Activated CD8-positive, alpha-beta memory T cell treated with anti-CD3 and anti-CD28 coated beads, Interleukin-2, amount 50 U/mL, for 4 hours (primary cell): ENCODE results near the gene ACTN1.
"Not testable (repeated sequence)": the region's sequence is repeated elsewhere in the genome, so short reads cannot be mapped to it uniquely, and the experiment has no call there.

ENCODE experiments used
- DNase-seq: peaks from one replicate; pipeline ENCODE4 v3.0.0-alpha.2; 2020

ACTN1 gene

DNA sequence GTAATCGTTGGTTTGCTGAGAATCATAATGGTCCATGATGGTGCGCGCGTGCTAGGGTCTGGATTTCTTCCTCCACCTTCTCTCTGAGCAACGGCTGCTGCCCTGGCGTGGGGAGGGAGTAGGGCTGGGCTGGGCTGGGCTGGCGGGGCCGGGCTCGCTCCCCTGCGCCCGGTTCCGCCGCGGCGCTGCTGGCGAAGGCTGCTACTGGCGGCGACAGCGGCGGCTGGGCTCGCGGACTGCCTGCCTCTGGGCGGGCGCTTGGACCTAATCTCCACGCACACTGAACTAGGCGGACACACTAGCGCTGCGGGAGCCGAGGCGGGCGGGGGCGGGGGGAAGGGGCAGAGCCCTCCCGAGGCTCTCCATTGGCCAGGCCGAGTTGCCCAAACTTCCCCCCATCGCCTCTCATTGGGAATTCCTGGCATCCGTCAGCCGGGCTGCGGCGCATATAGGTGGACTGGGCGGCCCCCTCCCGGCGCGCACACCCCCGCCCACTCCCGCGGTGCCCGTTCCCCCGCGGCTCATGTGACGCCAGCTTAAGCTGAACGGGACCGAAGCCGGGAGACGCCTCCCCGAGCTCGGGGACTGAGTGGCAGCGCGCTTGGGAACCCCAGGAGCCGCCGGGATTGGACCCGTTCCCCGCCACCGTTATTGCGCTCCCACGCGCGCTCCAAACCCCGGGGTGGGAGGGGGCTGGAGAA, at the start of gene ACTN1:
ACTN1 (minus strand) TSS at position 282 of the 701 bp plus-strand sequence; CDS start at position 36, 246 bp downstream.
- peak; percentile 66 for DNase-seq

DNA sequence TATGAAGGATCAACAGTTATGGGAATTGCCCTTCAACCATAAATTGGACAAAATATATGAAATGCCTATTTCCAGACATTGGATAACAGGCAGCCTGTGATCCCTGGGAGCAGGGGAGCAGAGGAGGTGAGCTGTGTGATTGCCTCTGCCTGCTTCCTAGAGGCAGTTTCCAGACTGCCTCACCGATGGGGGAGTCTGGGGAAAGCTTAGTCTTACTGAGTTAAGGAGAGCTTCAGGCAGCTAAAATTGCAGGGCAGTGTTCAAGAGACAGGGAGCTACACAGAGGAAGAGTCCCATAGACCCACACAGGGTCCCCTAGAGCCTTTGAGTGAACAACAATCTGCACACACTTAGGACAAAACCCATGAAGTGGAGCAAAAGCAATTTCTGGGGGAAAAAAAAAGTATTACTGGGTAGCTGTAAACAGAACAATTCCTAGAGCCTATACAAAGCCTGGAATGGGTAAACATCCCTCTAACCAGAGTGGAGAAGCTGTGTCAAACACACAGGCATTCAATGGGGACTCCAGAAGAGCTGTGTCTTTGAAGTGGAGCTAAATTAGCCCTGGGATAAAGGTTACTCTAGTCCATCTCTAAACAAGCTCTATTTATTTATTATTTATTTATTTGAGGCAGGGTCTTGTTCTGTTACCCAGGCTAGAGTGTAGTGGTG, 48.3 kb upstream of the ACTN1 start:
- DNase-seq, result no peak

DNA sequence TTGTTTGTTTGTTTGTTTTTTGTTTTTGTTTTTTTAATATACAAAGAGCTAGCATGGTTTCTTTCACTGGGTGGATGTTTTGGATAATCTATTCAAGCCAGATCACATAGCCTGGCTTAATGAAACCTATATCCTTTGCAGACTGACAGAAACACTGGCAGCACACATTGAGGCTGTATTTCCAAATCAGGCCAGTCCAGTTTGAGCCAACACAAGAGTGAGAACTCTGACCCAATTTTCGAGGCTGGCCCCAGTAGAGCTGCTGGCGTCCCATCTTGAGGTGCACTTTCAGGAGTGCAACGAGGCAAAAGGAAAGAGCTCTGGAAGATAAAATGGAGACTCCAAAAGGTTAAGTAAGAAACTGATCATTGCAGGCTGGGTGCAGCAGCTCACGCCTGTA, 43.9 kb upstream of the ACTN1 start:
- no peak for DNase-seq

DNA sequence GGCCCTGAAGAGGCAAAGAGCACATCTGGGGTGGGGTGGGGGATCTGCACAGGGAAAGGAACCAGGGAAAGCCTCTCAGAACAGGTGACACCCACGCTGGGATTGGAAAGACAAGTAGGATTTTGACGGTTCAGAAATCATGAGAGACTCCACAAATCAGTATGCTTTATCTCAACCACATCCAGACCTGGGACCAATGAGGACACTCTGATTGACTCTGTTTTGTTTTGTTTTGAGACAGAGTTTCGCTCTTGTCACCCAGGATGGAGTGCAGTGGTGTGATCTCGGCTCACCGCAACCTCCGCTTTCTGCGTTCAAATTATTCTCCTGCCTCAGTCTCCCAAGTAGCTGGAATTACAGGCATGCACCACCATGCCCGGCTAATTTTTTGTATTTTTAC, 43.0 kb upstream of the ACTN1 start:
- not testable (repeated sequence) for DNase-seq

- no peak for DNase-seq
Observed at GRCh38 chr14:69017706-69018105, 38.6 kb upstream of the ACTN1 start.

DNA sequence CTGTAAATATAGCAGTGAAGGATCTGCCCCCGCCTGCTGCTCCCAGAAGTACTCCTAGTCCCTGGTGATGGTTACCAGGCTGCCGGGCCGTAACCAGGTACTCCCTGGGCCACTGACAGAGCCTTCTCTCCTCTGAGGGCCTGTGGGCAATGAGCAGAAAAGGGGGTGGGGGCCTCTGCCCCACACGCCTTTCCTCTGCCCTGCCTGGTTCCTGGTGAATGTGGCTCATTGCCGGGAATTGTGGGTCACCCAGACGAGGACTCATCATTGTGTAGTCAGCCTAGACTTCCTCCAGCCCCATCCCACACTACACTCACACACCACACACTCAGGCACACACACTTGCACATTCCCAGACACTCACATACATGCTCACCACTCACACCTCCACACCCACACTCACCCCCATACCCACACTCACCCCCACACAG, 35.7 kb upstream of the ACTN1 start:
- DNase-seq, result no peak

DNA sequence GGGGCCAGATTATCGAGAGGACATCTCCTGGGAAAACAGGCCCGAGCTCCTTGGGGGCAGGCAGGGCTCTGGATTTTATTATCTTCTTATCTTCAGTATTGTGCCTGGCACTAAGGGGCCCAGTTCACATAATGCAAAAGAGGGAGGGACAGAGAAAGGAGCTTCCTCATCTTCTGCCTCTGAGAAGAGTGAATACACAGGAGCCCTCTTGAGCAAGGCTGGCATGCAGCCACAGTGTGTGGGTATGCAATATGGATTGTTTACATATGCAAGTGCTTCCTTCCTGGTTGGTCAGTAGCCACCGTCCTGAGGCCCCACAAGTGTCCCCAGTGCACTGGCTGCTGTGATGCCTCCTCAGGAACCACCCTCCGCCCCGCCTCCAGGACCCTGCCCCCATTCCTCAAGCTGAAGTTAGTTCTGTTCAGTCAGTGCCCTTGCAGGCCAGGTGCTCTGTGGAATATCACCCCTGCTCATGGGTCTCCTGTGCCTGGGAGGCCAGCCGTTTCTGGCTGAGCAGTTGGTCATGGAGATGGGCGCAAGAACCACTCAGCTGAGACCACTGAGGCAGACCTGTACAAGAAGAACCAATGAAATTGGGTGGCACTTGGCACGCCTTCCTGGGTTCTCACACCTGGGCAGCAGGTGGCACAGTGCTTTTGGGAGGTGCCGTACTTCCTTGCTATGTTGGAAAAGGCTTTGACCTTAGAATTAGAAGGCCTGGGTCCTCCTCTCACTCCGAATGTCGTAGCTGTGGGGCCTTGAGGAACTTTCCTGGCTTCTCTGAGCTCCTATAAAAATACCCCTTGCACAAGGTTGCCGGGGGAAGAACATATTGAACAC, 35.1 kb upstream of the ACTN1 start:
- DNase-seq, result no peak

- DNase-seq, result no peak
Observed at GRCh38 chr14:69012256-69012953, 33.3 kb upstream of the ACTN1 start.

GRCh38 chr14:69010648-69011047, 31.5 kb upstream of the ACTN1 start:
- DNase-seq, result peak; percentile 26

DNA sequence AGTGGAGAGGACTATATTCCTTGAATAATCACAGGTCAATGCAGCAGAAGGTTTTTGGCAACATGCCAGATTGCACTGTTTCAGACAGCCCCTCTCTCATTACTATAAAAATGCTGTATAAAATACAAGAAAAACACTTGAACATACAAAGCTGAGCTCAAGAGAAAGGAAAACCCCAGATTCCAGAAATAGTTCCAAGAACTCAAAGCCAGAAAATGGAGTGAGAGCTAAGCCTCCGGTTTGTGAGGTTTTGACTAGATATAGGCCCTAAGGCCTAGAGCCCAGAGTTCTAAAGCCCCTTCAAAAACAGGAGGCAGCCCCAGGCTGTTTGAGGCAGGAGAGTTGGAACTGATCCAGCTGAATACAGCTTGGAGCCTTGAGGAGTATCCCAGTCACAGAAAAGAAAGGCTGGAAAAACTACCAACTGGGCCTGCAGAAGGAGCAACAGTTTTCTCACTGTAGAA, 29.4 kb upstream of the ACTN1 start:
- no peak for DNase-seq

GRCh38 chr14:69006346-69006745, 27.2 kb upstream of the ACTN1 start:
- no peak for DNase-seq

DNA sequence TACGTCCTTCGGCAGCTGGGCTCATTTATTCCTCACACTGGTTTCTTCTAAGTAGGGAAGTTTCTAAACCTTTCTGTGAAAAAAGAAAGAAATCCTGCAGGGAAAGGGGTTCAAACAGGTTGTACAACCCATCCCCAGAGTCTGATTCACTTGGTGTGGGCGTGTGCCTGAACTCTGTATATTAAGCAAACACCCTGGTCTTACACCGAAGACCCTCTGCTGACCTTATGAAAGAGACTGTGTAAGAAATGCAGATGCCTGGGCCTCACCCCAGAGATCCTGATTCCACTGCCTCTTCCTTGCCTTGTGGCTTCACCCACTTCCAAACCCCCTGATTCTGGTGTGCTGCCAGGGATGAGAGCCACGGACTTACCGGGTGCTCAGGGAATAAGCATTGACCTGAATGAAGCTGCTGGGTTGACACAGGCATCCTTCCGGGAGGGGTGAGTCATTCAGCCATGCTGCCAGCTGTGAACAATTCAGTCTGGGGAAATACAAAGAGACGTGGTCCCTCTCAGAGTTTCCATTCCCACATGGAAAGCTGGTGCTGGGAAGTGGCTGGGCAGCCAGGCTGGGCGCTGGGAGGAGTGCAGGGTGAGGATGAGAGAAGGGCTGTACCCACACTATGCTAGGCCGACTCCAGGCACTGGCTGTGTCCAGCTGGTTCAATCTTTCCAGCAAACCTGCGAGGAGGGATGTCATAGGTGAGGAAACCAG, 26.5 kb upstream of the ACTN1 start:
- no peak for DNase-seq

DNA sequence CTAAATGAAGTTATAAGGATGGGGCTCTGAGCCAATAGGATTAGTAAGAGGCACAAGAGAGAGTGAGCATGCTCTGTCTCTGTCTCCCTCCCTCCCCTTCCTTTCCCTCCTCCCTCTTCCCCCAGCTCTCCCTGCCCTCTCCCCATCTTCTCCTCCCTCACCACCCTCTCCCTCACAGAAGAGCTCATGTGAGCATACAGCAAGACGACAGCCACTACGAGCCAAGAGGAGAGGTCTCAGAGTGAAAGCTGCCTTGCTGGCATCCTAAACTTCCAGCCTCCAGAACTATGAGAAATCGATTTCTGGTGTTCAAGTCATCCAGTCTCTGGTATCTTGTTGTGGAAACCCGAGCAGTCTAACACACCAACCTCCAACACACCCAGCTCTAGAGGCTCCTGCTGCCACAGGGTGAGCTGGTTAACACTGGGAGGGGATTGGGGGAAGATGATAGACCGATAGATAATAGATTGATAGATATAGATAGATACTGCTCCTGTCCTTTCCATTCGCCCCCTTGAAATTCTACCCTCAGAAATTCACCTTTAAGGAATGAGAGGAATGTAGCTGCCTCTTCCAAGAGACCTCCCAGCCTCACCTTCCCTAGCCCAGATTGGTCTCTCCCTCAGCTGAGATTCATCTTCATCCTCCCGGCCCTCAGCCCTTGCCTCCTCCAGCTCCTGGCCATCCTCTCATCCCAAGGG, 25.8 kb upstream of the ACTN1 start:
- no peak for DNase-seq

DNA sequence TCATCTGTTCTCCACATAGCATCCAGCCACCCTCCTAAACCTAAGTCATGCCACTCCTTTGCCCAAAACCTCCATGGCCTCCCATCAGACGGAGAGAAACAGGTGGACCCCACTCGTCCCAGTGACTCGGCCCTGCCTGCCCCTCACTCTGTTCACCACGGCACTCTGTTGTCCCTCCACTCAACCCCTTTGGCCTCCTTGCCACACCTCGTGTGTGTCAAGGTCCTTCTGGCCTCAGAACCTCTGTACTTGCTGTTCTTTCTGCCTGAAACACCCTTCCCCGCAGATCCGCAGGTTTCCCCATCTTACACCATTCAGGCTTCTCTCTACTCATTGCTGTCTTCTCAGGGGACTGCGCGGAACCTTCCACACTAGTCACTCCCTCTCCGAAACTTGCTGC, 24.5 kb upstream of the ACTN1 start:
- no peak for DNase-seq

- peak; percentile 17 for DNase-seq
Observed at GRCh38 chr14:69002069-69002468, 23.0 kb upstream of the ACTN1 start.

GRCh38 chr14:69001375-69001774, 22.3 kb upstream of the ACTN1 start:
- DNase-seq, result no peak

GRCh38 chr14:68998062-68998461, 19.0 kb upstream of the ACTN1 start:
- DNase-seq, result no peak

DNA sequence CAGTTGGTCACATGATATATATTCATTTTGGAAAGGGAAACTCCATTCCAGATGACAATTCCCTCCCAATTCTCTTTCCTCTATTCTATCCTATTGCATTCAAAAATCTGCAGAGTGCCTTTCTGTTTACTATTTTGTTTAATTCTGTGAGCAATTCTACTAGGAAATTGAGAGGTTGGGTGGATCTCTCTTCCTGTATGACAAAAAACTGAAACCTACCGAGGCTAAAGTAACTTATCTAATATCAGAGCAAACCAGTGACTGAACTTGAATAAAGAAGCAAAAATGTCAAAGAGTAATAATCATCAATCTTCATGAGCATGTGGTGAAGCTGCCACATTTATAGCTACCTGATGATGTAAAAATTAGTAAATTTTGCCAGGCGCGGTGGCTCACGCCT, 16.6 kb upstream of the ACTN1 start:
- no peak for DNase-seq

- DNase-seq, result no peak
Observed at GRCh38 chr14:68994056-68994455, 15.0 kb upstream of the ACTN1 start.

DNA sequence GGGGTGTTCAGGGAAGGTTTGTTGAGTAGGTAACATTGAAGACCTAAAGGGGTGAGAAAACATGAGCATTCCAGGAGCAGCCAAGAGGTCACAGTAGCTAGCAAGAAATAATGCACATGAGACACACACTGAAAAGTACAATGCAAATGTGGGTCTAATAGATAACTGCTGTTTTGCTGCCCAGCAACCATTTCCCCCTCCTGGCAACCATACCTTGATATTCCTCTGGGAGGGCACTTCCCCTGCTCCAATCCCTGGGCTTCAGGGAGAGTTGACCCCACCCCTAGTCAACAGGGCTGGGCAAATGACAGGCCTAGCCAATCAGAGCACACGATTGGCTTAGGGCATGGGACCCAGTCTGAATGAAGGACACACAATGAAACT, 8.5 kb upstream of the ACTN1 start:
- DNase-seq, result no peak

- DNase-seq, result no peak
Observed at GRCh38 chr14:68986926-68987652, 8.0 kb upstream of the ACTN1 start.
